Epithelial cell of proximal tubule (primary cell): Measurements from ENCODE around the gene RANBP3L. TPM values are rescaled to one million over a fixed set of nuclear protein-coding genes. Genes with fewer than 3 reads are reported as not detected.
A peak's percentile ranks its signal among the peaks of the same experiment; 100 is the strongest.

Source experiments
- DNase-seq: peaks from one replicate; pipeline ENCODE4 v3.0.0-alpha.2; 2011; ENCODE audit warnings: low read depth
- H3K4me3 ChIP-seq: 2 replicates; pipeline ENCODE4 v1.5.1; 2011; ENCODE audit warnings: low read depth, mild to moderate bottlenecking, low read length
- total RNA-seq: library from RNA; depleted of rRNA; stranded (reverse); fragments of >200 nt; gene quantifications from 2 replicates; pipeline ENCODE4 v1.2.3, GENCODE V29; 2015
- TF ChIP-seq, protein P1 (sequence below): conservative IDR thresholded peaks from 2 replicates; pipeline ENCODE4 v1.5.1; 2012; ENCODE audit warnings: low read depth, mild to moderate bottlenecking, low read length

RANBP3L gene
- total RNA-seq, 1 donor from 2014 or later, result not detected

DNA sequence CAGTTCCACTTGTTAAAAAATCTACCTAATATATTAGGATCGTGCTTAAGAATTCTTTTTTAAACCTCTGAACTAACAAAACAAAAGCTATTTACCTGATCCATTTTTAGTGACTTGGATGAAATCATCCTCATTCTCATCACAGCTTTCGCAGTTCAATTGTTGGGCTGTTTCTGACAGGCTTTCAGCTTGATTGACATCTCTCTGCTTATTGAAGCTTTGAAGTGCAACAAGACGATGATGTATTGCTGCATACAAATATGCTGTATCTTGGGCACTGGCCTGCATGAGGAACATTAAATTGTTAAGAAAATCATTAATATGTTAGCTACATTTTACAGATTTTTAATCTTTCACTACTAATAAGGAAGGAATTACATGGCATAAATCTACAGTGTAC is 50.5 kb downstream of the RANBP3L start:
- no peak overlapping the region for H3K4me3 ChIP-seq
- no peak for DNase-seq
- TF ChIP-seq, protein P1, sequence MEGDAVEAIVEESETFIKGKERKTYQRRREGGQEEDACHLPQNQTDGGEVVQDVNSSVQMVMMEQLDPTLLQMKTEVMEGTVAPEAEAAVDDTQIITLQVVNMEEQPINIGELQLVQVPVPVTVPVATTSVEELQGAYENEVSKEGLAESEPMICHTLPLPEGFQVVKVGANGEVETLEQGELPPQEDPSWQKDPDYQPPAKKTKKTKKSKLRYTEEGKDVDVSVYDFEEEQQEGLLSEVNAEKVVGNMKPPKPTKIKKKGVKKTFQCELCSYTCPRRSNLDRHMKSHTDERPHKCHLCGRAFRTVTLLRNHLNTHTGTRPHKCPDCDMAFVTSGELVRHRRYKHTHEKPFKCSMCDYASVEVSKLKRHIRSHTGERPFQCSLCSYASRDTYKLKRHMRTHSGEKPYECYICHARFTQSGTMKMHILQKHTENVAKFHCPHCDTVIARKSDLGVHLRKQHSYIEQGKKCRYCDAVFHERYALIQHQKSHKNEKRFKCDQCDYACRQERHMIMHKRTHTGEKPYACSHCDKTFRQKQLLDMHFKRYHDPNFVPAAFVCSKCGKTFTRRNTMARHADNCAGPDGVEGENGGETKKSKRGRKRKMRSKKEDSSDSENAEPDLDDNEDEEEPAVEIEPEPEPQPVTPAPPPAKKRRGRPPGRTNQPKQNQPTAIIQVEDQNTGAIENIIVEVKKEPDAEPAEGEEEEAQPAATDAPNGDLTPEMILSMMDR, result no peak

DNA sequence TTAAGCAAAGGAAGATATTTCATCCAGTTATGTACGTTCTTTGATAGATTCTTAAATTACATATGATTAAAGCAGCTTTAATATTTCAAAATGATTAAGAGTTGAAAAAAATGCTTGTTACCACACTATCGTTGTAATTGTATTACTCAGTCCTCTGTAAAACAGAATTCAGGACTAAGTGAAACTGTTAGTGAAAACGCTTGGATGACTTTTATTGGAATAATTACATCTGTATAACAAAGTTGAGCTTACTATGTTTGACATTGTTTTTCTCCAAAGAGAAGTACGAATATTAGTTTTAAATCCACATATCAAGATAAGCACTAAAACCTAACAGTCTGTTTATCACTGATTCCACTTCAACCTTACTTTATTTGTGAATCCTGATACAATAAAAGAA is 51.3 kb downstream of the RANBP3L start:
- TF ChIP-seq, protein P1, result no peak
- DNase-seq, result no peak
- no peak overlapping the region for H3K4me3 ChIP-seq

DNA sequence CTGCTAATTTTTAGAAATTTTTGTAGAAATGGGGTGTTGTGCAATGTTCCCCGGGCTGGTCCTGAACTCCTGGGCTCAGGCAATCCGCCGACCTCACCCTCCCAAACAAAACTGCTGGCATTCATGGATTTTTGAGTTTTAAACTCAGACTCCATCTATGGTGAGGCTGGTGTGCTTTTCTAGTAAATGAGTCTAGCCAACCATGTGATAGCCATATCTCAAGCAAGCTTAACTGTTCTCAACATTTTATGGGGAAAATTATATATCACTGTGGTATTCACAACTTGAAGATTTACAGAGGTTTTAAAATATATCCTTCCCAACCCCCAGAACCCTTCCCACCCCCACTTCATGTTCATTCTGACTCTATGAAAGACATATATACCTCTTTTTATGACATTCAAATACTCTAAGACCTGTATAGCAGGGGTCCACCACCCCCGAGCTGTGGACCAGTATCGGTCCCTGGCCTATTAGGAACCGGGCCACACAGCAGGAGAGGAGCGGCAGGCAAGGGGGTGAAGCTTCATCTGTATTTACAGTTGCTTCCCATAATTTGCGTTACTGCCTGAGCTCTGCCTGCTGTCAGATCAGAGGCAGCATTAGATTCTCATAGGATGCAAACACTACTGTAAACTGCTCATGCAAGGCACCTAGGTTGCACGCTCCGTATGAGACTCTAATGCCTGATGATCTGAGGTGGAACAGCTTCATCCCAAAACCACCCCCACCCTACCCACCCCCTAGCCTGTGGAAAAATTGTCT is 55.5 kb downstream of the RANBP3L start:
- no peak overlapping the region for H3K4me3 ChIP-seq
- TF ChIP-seq, protein P1, result no peak
- no peak for DNase-seq

DNA sequence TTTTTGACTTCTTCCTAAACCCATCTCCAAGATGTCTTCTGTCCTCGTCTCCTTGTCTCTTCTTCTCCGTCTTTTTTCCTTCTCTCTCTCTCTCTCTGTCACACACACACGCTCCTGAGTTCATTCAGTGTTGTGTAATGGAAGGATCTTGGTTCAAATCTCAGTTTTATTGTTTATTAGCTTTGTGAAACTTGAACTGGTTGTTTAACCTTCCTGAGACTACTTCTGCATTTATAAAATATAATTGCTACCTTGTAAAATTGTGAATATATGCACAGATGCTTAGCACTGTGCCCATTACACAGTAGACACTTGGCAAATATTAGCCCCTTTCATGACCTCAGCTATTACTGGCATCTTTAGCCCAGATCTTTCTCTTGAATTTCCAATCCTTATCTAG is 57.6 kb downstream of the RANBP3L start:
- no peak for DNase-seq
- TF ChIP-seq, protein P1, result no peak
- H3K4me3 ChIP-seq, result no peak overlapping the region

DNA sequence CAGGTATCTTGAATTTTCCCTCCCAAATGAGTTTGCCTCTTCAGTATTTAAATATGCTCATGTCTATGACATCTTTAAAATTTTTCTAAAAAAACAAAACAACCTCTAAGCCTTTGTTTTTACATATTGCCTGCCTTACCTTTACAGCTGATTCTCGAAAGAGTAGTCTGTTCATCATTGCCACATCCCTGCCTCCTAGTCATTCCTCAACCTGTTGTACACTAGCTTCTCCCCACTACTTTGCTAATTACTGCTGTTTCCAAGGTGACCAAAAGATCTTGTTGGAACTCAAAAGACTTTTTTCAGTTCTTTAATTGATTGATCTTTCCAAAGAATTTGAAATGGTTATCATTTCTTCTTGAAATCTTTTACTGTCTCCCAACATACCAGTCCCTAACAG is 58.0 kb downstream of the RANBP3L start:
- no peak for DNase-seq
- TF ChIP-seq, protein P1, result no peak
- no peak overlapping the region for H3K4me3 ChIP-seq

DNA sequence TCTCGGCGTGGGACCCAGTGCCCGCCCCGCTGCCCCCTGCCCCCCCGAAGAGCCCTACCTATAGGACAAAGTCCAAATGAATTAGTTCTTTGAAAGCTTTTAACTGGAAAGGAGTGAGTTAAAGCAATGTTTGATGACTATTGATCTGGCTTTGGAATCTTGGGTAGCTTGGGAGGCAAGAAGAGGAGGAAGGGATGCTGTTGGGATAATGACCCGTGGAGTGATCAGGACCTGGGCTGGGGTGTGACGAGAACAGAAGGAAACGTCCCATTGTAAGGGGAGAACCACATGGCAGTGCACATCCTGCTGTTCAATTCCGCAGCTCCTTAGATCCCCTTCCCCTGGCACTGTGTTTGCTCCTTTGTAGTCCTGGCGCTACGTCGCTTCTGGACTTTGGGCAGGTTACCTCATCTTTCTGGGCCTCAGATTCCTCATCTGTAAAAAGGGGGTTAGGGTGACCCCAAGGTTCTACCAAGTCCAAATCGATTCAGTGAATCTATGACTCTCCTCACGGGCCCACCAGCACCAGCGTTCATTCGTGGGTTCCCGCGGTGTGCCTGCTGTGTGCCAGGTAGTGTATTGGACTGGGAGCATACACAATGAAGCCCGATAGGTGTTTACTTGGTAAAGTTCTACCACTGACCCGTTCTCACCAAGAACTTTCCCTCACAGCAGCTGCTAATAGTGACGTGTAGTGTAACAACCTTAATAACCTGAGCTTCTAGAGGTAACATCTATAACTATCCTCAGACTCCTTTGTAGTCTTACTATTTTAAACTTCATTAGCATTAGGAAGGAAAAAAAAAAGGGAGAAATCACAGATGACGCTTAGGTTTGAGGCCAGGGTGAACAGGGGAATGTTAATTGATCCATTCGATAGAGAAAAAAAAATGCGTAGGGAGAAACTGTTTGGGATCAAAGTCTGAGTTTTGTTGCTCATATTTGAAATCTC is 58.9 kb downstream of the RANBP3L start:
- TF ChIP-seq, protein P1, result no peak
- no peak for DNase-seq

More for the DNA sequence above, 58.9 kb downstream of the RANBP3L start:
- peak overlapping the region; percentile 86 for H3K4me3 ChIP-seq
